Retina (tissue), 1 donor: Measurements from ENCODE around the gene CPEB1.
"Not testable (repeated sequence)": the region's sequence is repeated elsewhere in the genome, so short reads cannot be mapped to it uniquely, and the experiment has no call there.

ENCODE experiments used
- DNase-seq: peaks from one replicate; pipeline ENCODE4 v3.0.0-alpha.2; 2016

CPEB1 gene

DNA sequence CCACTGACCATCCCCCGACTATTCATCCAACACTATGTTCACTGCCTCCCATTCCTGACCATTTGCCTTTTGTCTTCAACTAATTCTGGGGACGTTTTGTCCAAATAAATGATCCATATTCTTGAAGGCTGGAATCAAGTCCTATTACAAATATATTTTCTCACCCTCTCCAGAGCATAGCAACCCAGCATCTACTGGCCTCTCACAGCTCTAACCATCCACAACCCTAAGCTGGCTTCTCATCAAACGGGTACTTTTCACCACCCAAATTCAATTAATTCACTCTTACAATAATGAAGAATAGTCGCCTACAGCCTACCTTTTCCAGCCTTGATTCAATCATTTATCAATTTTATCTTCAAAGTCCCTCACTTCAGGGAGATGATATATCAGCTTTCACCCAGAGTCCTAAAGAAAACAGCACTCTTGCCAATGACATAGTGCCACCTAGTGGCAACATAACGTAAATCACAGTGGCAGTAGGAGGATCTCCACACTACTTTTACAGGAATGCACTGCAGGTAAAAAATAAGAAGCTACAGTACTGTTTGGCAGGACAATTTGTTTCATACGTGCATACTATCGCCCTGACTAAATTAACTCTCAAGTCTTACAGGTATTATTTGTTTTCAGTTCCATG, 144.3 kb downstream of the CPEB1 start:
- DNase-seq = not testable (repeated sequence)

DNA sequence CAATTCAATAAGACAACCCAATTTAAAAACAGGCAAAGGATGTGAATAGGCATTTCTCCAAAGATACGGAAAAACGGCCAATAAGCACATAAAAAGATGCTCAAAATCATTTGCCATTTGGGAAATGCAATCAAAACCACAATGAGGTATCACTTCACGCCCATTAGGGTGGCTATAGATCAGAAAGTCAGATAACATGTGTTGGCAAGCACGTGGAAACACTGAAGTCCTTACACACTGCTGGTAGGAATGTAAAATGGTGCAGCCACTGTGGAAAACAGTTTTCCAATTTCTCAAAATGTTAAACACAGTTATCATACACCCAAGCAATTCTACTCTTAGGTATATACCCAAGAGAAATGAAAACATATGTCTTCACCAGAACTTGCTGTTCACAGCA, 146.4 kb downstream of the CPEB1 start:
- not testable (repeated sequence) for DNase-seq

DNA sequence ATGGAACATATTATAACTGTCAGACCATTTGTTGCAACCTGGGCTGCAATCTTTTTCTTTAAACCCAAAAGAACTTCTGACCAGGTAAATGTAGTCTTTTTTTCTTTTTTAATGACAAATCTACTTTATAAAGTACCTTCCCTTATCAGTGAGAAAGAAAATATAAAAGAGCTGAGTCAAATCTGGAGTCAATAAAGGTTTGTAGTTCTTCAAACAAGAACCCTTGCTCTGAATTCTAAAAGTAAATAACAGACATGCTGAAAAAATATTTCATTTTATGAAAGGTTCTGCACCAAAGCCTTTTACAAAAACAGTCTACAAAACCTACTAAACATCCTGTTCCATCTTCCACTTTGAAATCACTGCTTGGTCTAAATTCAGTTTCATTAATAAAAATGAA, 149.2 kb downstream of the CPEB1 start:
- DNase-seq = not testable (repeated sequence)
